OCI-LY7 (cell line): ENCODE measurements around the gene IGSF3. TPM values are rescaled to one million over a fixed set of nuclear protein-coding genes. Genes with fewer than 3 reads are reported as not detected.

Experiments
- BruUV-seq: library from RNA; stranded (reverse); fragments of 400-500 nt; replicated peaks from 2 replicates; lab custom pipeline; 2021; lab: Mats Ljungman, UMichigan
- CTCF ChIA-PET: fragments of 300-600 bp; sonication (Branson Sonifier 250); formaldehyde crosslinking; loops from one replicate; lab custom pipeline; 2022; ENCODE audit warnings: antibody characterized with exemption; ENCODE audit not compliant: unreplicated experiment; lab: Charles Lee
- POLR2A ChIA-PET: fragments of 300-600 bp; sonication (Branson Sonifier 250); formaldehyde crosslinking; loops from one replicate; lab custom pipeline; 2022; ENCODE audit warnings: antibody characterized with exemption; lab: Charles Lee
- DNase-seq: peaks from one replicate; pipeline ENCODE4 v3.0.0-alpha.2; 2015; ENCODE audit warnings: low spot score
- H2AFZ ChIP-seq: fragments of 200-600 bp; sonication (generic), shearing (Covaris generic); 2 replicates; pipeline ENCODE4 v1.6.1; 2014; ENCODE audit warnings: mild to moderate bottlenecking, antibody characterized with exemption, low read length, moderate library complexity
- H3K27ac ChIP-seq: fragments of 200-600 bp; sonication (generic); 2 replicates; pipeline ENCODE4 v1.5.1; 2014; ENCODE audit warnings: mixed run types, low read depth, mild to moderate bottlenecking, moderate library complexity, low read length, inconsistent platforms; ENCODE audit not compliant: poor library complexity, severe bottlenecking
- H3K36me3 ChIP-seq: fragments of 200-600 bp; sonication (generic); 2 replicates; pipeline ENCODE4 v1.6.1; 2014; ENCODE audit warnings: mild to moderate bottlenecking, antibody characterized with exemption, low read length, moderate library complexity, mixed read lengths; ENCODE audit not compliant: insufficient read depth
- H3K4me1 ChIP-seq: fragments of 200-600 bp; sonication (generic); 2 replicates; pipeline ENCODE4 v1.5.1; 2014; ENCODE audit warnings: mild to moderate bottlenecking, low read length; ENCODE audit not compliant: insufficient read depth, poor library complexity, severe bottlenecking
- H3K4me2 ChIP-seq: fragments of 200-600 bp; sonication (generic); 2 replicates; pipeline ENCODE4 v1.6.1; 2014; ENCODE audit warnings: mild to moderate bottlenecking, low read length
- H3K4me3 ChIP-seq: fragments of 200-600 bp; sonication (generic); 2 replicates; pipeline ENCODE4 v1.5.1; 2014; ENCODE audit warnings: mild to moderate bottlenecking, low read depth, low read length; ENCODE audit not compliant: poor library complexity, severe bottlenecking
- H3K79me2 ChIP-seq: fragments of 200-600 bp; sonication (generic); 2 replicates; pipeline ENCODE4 v1.6.1; 2016; ENCODE audit warnings: low read depth, mild to moderate bottlenecking, low read length, moderate library complexity, mixed read lengths; ENCODE audit not compliant: insufficient read depth
- H3K9me2 ChIP-seq: fragments of 200-600 bp; sonication (generic); 2 replicates; pipeline ENCODE4 v1.6.1; 2016; ENCODE audit warnings: mild to moderate bottlenecking, low read length, mixed read lengths; ENCODE audit not compliant: insufficient read depth
- H3K9me3 ChIP-seq: fragments of 200-600 bp; sonication (generic); 2 replicates; pipeline ENCODE4 v1.6.1; 2014; ENCODE audit warnings: mild to moderate bottlenecking, mixed run types, low read length, mixed read lengths
- H4K20me1 ChIP-seq: fragments of 200-600 bp; sonication (generic); 2 replicates; pipeline ENCODE4 v1.6.1; 2014; ENCODE audit warnings: mild to moderate bottlenecking, antibody characterized with exemption, low read length, moderate library complexity, mixed read lengths; ENCODE audit not compliant: insufficient read depth
- CTCF ChIP-seq: fragments of 200-600 bp; sonication (generic); conservative IDR thresholded peaks from 2 replicates; pipeline ENCODE4 v1.5.1; 2014; ENCODE audit warnings: mild to moderate bottlenecking, antibody characterized with exemption, low read length, moderate library complexity, mixed read lengths
- EZH2phosphoT487 ChIP-seq: fragments of 200-600 bp; sonication (generic); IDR thresholded peaks from 2 replicates; pipeline ENCODE4 v1.6.1; 2018; ENCODE audit warnings: low read depth, borderline replicate concordance, mild to moderate bottlenecking, mixed run types, antibody characterized with exemption, low read length, moderate library complexity, mixed read lengths
- intact Hi-C: fragments of 100-400 bp; cut with micrococcal nuclease; formaldehyde crosslinking; loops from one replicate; pipeline ENCODE4 v1.10.0; 2022; ENCODE audit not compliant: unreplicated experiment
- total RNA-seq, 2 experiments: library from RNA; depleted of rRNA in 1 of 2; stranded (reverse); fragments of >200 nt in 1 of 2; shearing (Covaris generic) in 1 of 2; gene quantifications; 2 replicates each; pipeline ENCODE4 v1.2.3, GENCODE V29; 2014 to 2022

Gene IGSF3
- total RNA-seq, 2 experiments from 2014 or later: not detected

GRCh38 chr1:116678732-116679090 lies 11.2 kb upstream of the IGSF3 start:
- Histone ChIP-seq H3K4me3 (no peak overlapping the region), H3K9me3 (no peaks in the 10 kb centered on the region), H3K79me2 (no peaks in the 10 kb centered on the region), H3K4me1 (no peaks in the 10 kb centered on the region), H4K20me1 (no peaks in the 10 kb centered on the region), H3K27ac (no peak overlapping the region), H3K36me3 (no peaks in the 10 kb centered on the region), H3K9me2 (no peaks in the 10 kb centered on the region), H3K4me2 (no peak overlapping the region), H2AFZ (no peak overlapping the region)
- CTCF ChIA-PET: no interaction called here
- no TSS peak for BruUV-seq
- DNase-seq: no peak
- POLR2A ChIA-PET: no interaction called here
- intact Hi-C loops: no loop called here
- TF ChIP-seq CTCF (no peak), EZH2phosphoT487 (no peak)

GRCh38 chr1:116677474-116678062 lies 10.0 kb upstream of the IGSF3 start:
- Histone ChIP-seq H2AFZ (no peak overlapping the region), H3K4me3 (no peak overlapping the region), H4K20me1 (no peaks in the 10 kb centered on the region), H3K9me3 (no peaks in the 10 kb centered on the region), H3K27ac (no peak overlapping the region), H3K9me2 (no peaks in the 10 kb centered on the region), H3K36me3 (no peaks in the 10 kb centered on the region), H3K4me2 (no peak overlapping the region), H3K79me2 (no peaks in the 10 kb centered on the region), H3K4me1 (no peaks in the 10 kb centered on the region)
- ChIA-PET POLR2A (interaction anchor here (1.1 kb wide), 1 partner anchor 16 kb away, joined by 4 read pairs; no protein-coding TSS in a partner anchor), CTCF (no interaction called here)
- no peak for TF ChIP-seq EZH2phosphoT487
- TF ChIP-seq CTCF: no peak
- intact Hi-C loops: no loop called here
- DNase-seq: no peak
- no TSS peak for BruUV-seq

GRCh38 chr1:116676291-116676690 lies 8.8 kb upstream of the IGSF3 start:
- Histone ChIP-seq H3K9me3 (no peaks in the 10 kb centered on the region), H2AFZ (no peak overlapping the region), H4K20me1 (no peaks in the 10 kb centered on the region), H3K4me2 (no peak overlapping the region), H3K27ac (no peak overlapping the region), H3K79me2 (no peaks in the 10 kb centered on the region), H3K4me3 (no peak overlapping the region), H3K4me1 (no peaks in the 10 kb centered on the region), H3K36me3 (no peaks in the 10 kb centered on the region), H3K9me2 (no peaks in the 10 kb centered on the region)
- intact Hi-C loops: no loop called here
- TF ChIP-seq CTCF (no peak), EZH2phosphoT487 (no peak)
- BruUV-seq: no TSS peak
- CTCF ChIA-PET: no interaction called here
- no peak for DNase-seq
- POLR2A ChIA-PET: interaction anchor here (0.8 kb wide), 1 partner anchor 449 kb away, joined by 3 read pairs; no protein-coding TSS in a partner anchor
